HepG2 (cell line): ENCODE results near the gene UBQLN1. TPM values are rescaled to one million over a fixed set of nuclear protein-coding genes. Genes with fewer than 3 reads are reported as not detected.
A peak's percentile ranks its signal among the peaks of the same experiment; 100 is the strongest.

Experiments
- ATAC-seq: fragments of 200-7000 bp; cut with Tn5 transposase; 3 replicates; pipeline ENCODE4 v1.9.1; 2020; ENCODE audit warnings: mild to moderate bottlenecking, moderate library complexity
- BruUV-seq: library from RNA; stranded (reverse); fragments of 400-500 nt; replicated peaks from 2 replicates; lab custom pipeline; 2021; lab: Mats Ljungman, UMichigan
- CTCF ChIA-PET: fragments of 300-600 bp; formaldehyde crosslinking; extraction: SDS; loops from one replicate; lab custom pipeline; 2021; ENCODE audit warnings: low total read pairs, inconsistent platforms, low intra/inter-chr PET ratio; lab: Yijun Ruan, JAX
- POLR2A ChIA-PET: fragments of 350-600 bp; sonication (Branson Sonifier 250); formaldehyde crosslinking; loops from one replicate; lab custom pipeline; 2020; ENCODE audit warnings: antibody characterized with exemption, inconsistent platforms; lab: Yijun Ruan, JAX
- DNase-seq: peaks from one replicate; pipeline ENCODE4 v3.0.0-alpha.2; 2015; ENCODE audit warnings: low spot score
- FAIRE-seq: peaks from 3 replicates; lab custom pipeline; 2011; peaks lifted over from hg19 to GRCh38; lab: Jason Lieb, UNC
- H2AFZ ChIP-seq: one replicate; pipeline ENCODE4 v1.6.1; 2011; ENCODE audit warnings: low read length, inconsistent platforms
- H3K27ac ChIP-seq: fragments of 300-600 bp; 3 replicates; pipeline ENCODE4 v1.8.0; 2011; ENCODE audit warnings: mixed run types, mild to moderate bottlenecking, mixed read lengths, low read length, inconsistent platforms; ENCODE audit not compliant: insufficient read depth; ENCODE audit errors: extremely low read length
- H3K27me3 ChIP-seq, 2 experiments: fragments of 200-600 bp in 1 of 2; 2 replicates in 1 of 2; 3 replicates in 1 of 2; pipeline versions ENCODE4 v1.6.0 to v1.8.0; 2011; ENCODE audit warnings: low read length in 2 of 2, mild to moderate bottlenecking in 2 of 2, moderate library complexity in 2 of 2, inconsistent platforms in 1 of 2; ENCODE audit not compliant: insufficient read depth in 2 of 2, control insufficient read depth in 1 of 2
- H3K36me3 ChIP-seq, 2 experiments: fragments of 200-600 bp in 1 of 2; replicated peaks in 1 of 2; 2 replicates in 1 of 2; 3 replicates in 1 of 2; pipeline versions ENCODE4 v1.5.1 to v1.8.0; 2011; ENCODE audit warnings: low read length in 2 of 2, inconsistent platforms in 1 of 2; ENCODE audit not compliant: insufficient read depth in 2 of 2, control insufficient read depth in 1 of 2
- H3K4me1 ChIP-seq: 2 replicates; pipeline ENCODE4 v1.5.1; 2012; ENCODE audit warnings: low read length, inconsistent platforms; ENCODE audit not compliant: insufficient read depth
- H3K4me2 ChIP-seq: 2 replicates; pipeline ENCODE4 v1.6.0; 2011; ENCODE audit warnings: low read depth, low read length, inconsistent platforms
- H3K4me3 ChIP-seq, 3 experiments: fragments of 200-600 bp in 1 of 3; sonication (generic), shearing (Covaris generic) in 1 of 3; replicated peaks in 1 of 3; 2 replicates each; pipeline ENCODE4 v1.5.1; 2011 to 2016; ENCODE audit warnings: low read length in 3 of 3, inconsistent platforms in 2 of 3, low read depth in 2 of 3, mild to moderate bottlenecking in 2 of 3, control low read depth in 1 of 3, mixed read lengths in 1 of 3; ENCODE audit not compliant: insufficient read depth in 1 of 3
- H3K79me2 ChIP-seq: one replicate; pipeline ENCODE4 v1.6.1; 2011; ENCODE audit warnings: low read length, inconsistent platforms; ENCODE audit not compliant: insufficient read depth
- H3K9ac ChIP-seq: 2 replicates; pipeline ENCODE4 v1.6.0; 2011; ENCODE audit warnings: mild to moderate bottlenecking, low read depth, low read length, inconsistent platforms; ENCODE audit not compliant: insufficient read depth
- H3K9me3 ChIP-seq: 2 replicates; pipeline ENCODE4 v1.5.1; 2012; ENCODE audit warnings: mild to moderate bottlenecking, low read length
- H4K20me1 ChIP-seq: 2 replicates; pipeline ENCODE4 v1.6.0; 2011; ENCODE audit warnings: inconsistent platforms, mild to moderate bottlenecking, low read length, moderate library complexity; ENCODE audit not compliant: insufficient read depth
- CENPX ChIP-seq: sonication (generic); formaldehyde crosslinking; IDR thresholded peaks from 2 replicates; pipeline ENCODE4 v1.9.0; 2021; ENCODE audit warnings: mild to moderate bottlenecking, missing genetic modification reagents, moderate library complexity
- FOSL1 ChIP-seq: sonication (generic); formaldehyde crosslinking; IDR thresholded peaks from 2 replicates; pipeline ENCODE4 v1.9.0; 2021; ENCODE audit warnings: missing genetic modification reagents, borderline replicate concordance
- GMEB1 ChIP-seq: sonication (generic); formaldehyde crosslinking; IDR thresholded peaks from 2 replicates; pipeline ENCODE4 v1.5.1; 2020; ENCODE audit warnings: missing genetic modification reagents, mild to moderate bottlenecking, borderline replicate concordance
- HNF1A ChIP-seq, 2 experiments: sonication (generic) in 1 of 2; formaldehyde crosslinking in 1 of 2; IDR thresholded peaks; 2 replicates each; pipeline versions ENCODE4 v1.4.0 to v1.6.1; 2016 to 2020; ENCODE audit warnings: borderline replicate concordance in 1 of 2, low read depth in 1 of 2, mild to moderate bottlenecking in 1 of 2, missing genetic modification reagents in 1 of 2
- KAT8 ChIP-seq: IDR thresholded peaks from 2 replicates; pipeline ENCODE4 v1.6.1; 2016; ENCODE audit warnings: missing genetic modification reagents, missing compliant biosample characterization
- MEF2D ChIP-seq: sonication (generic); formaldehyde crosslinking; IDR thresholded peaks from 2 replicates; pipeline ENCODE4 v1.5.1; 2020; ENCODE audit warnings: mild to moderate bottlenecking, missing genetic modification reagents
- MTF2 ChIP-seq: sonication (generic); formaldehyde crosslinking; IDR thresholded peaks from 2 replicates; pipeline ENCODE4 v1.5.0; 2020; ENCODE audit warnings: missing genetic modification reagents, borderline replicate concordance
- NCOR1 ChIP-seq: fragments of 200-600 bp; sonication (generic); IDR thresholded peaks from 2 replicates; pipeline ENCODE4 v1.7.0; 2017; ENCODE audit warnings: antibody characterized with exemption, low read length, borderline replicate concordance
- NFYB ChIP-seq: sonication (generic); formaldehyde crosslinking; IDR thresholded peaks from 2 replicates; pipeline ENCODE4 v1.4.0; 2020; ENCODE audit warnings: missing genetic modification reagents
- PAF1 ChIP-seq: IDR thresholded peaks from 2 replicates; pipeline ENCODE4 v1.6.1; 2016; ENCODE audit warnings: missing genetic modification reagents, missing compliant biosample characterization
- PTBP1 ChIP-seq: fragments of 200-400 bp; formaldehyde crosslinking; IDR thresholded peaks from 2 replicates; pipeline ENCODE4 v1.6.1; 2018; ENCODE audit warnings: low read length, low read depth; ENCODE audit not compliant: poor library complexity, severe bottlenecking
- RBAK ChIP-seq: sonication (generic); formaldehyde crosslinking; IDR thresholded peaks from 2 replicates; pipeline ENCODE4 v1.5.1; 2020; ENCODE audit warnings: mild to moderate bottlenecking, missing genetic modification reagents
- RELA ChIP-seq: sonication (generic); formaldehyde crosslinking; IDR thresholded peaks from 2 replicates; pipeline ENCODE4 v1.4.0; 2020; ENCODE audit warnings: missing genetic modification reagents
- SALL2 ChIP-seq: sonication (generic); formaldehyde crosslinking; IDR thresholded peaks from 2 replicates; pipeline ENCODE4 v1.8.1; 2023; ENCODE audit warnings: mild to moderate bottlenecking, missing genetic modification reagents, inconsistent platforms
- ZNF496 ChIP-seq: sonication (generic); formaldehyde crosslinking; IDR thresholded peaks from 2 replicates; pipeline ENCODE4 v1.8.1; 2023; ENCODE audit warnings: mild to moderate bottlenecking, moderate library complexity, missing genetic modification reagents; ENCODE audit not compliant: insufficient replicate concordance
- ZNF513 ChIP-seq: sonication (generic); formaldehyde crosslinking; conservative IDR thresholded peaks from 2 replicates; pipeline ENCODE4 v1.5.0; 2020; ENCODE audit warnings: missing genetic modification reagents
- WGBS: methylation state at CpG from one replicate; pipeline ENCODE4 v1.1.6; 2017; ENCODE audit warnings: low lambda C conversion rate; 5-methylcytosine and 5-hydroxymethylcytosine counted together
- in situ Hi-C: cut with HindIII; loops from 2 replicates; pipeline ENCODE4 v1.10.0; 2017; ENCODE audit warnings: low pct_unique_long_range_greater_than_20kb; ENCODE audit not compliant: extremely low pct_ligation_motif_present
- intact Hi-C: fragments of 100-400 bp; cut with micrococcal nuclease; formaldehyde crosslinking; loops from one replicate; pipeline ENCODE4 v1.10.0; 2022; ENCODE audit not compliant: unreplicated experiment
- polyA plus RNA-seq, 8 experiments: library from polyadenylated mRNA; depleted of rRNA in 3 of 8; stranded (reverse) in 7 of 8; unstranded in 1 of 8; fragments of >200 nt; fragmentation: Illumina TruSeq in 4 of 8; extraction: Trizol in 4 of 8; gene quantifications; 2 replicates each; pipeline versions ENCODE4 v1.2.1 to v1.2.3, GENCODE V29; 2011 to 2016; ENCODE audit warnings: low read depth in 4 of 8, missing spikeins in 1 of 8, mixed read lengths in 1 of 8; ENCODE audit not compliant: insufficient read depth in 1 of 8
- total RNA-seq, 5 experiments: library from RNA; depleted of rRNA; stranded (reverse); fragments of >200 nt; fragmentation: Illumina TruSeq; extraction: Trizol; gene quantifications; 2 replicates each; pipeline ENCODE4 v1.2.3, GENCODE V29; 2016; ENCODE audit warnings: low read depth in 1 of 5

Gene UBQLN1
- total and polyA plus RNA-seq, 2 of the 13 experiments (the other 11 are each of a cell fraction or from before 2014, with no cell fraction given) = 78.1 to 83.8 TPM

- Histone ChIP-seq H3K9ac (peak overlapping the region; percentile 95), H3K4me3 (peak overlapping the region; percentile 82 to 99 (median 94)), H2AFZ (no peak overlapping the region), H3K79me2 (peaks cover 41% of the 10 kb centered on the region), H3K27me3 (no peaks in the 10 kb centered on the region), H3K36me3 (no peaks in the 10 kb centered on the region), H3K9me3 (no peaks in the 10 kb centered on the region), H3K27ac (peak overlapping the region; percentile 99), H4K20me1 (peaks cover 27% of the 10 kb centered on the region), H3K4me2 (peak overlapping the region; percentile 87), H3K4me1 (peaks cover 33% of the 10 kb centered on the region)
- BruUV-seq = TSS peak; percentile 83
- DNase-seq = peak; percentile 84
- CTCF ChIA-PET = no interaction called here
- peak; percentile 87 for ATAC-seq
- peak; percentile 85 for FAIRE-seq
- POLR2A ChIA-PET = interaction anchor here (0.6 to 2.4 kb wide), 13 partner anchors 10 to 489 kb away, joined by 3 to 13 read pairs (median 4); partner anchors contain the start of genes IDNK and KIF27
- WGBS = 16% methylated on average over 19 of the region's 20 CpGs
- intact Hi-C loops = loop anchor here (1.0 to 5.0 kb wide), 2 partner anchors 46 to 85 kb away; partner anchors contain the start of gene IDNK
- in situ Hi-C loops = no loop called here
- TF ChIP-seq RBAK (no peak), MEF2D (CRISPR knock-in tag) (no peak), ZNF513 (CRISPR knock-in tag) (no peak), MTF2 (CRISPR knock-in tag) (no peak), NCOR1 (no peak), PAF1 (CRISPR knock-in tag) (no peak), ZNF496 (no peak), FOSL1 (CRISPR knock-in tag) (no peak), RELA (CRISPR knock-in tag) (no peak), CENPX (CRISPR knock-in tag) (no peak), SALL2 (CRISPR knock-in tag) (no peak; the same call in 1 of the 2 replicates), NFYB (CRISPR knock-in tag) (no peak; the same call in 1 of the 2 replicates), GMEB1 (no peak), PTBP1 (no peak), HNF1A (IDR thresholded peaks at IDR 0.05; ENCODE audit: low read depth) (no peak), HNF1A (CRISPR knock-in tag; IDR thresholded peaks at IDR 0.05; ENCODE audit: borderline replicate concordance) (no peak), KAT8 (CRISPR knock-in tag) (no peak)
Measured at GRCh38 chr9:83708515-83709158, 879 bp upstream of the UBQLN1 start.
